ENCODE data around the gene BUD31. TPM values are rescaled to one million over a fixed set of nuclear protein-coding genes. Genes with fewer than 3 reads are reported as not detected.

BUD31 gene
- total RNA-seq, 1 experiment from 2014 or later = 199 TPM

DNA sequence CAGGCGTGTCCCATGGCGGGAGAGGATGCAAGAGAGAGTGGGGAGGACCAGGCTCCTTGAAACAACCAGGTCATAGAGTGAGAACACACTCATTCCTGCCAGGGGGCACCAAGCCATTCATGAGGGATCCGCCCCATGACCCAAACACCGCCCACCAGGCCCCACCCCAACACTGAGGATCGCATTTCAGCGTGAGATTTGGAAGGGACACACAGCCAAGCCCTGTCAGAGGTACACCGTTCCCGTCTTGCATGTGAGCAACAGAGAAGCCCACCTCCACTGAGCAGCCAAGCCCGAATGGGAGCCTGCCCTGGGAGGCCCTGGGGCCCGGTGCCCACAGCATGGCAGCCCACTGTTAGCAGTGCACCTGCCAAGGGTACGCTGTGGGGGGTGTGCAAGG, 42.1 kb upstream of the BUD31 start:
- DNase-seq = no peak
- ChIA-PET POLR2A (no interaction called here), CTCF (no interaction called here)
- peaks cover 20% of the 10 kb centered on the region for H3K4me1 ChIP-seq
- TF ChIP-seq, protein P1, sequence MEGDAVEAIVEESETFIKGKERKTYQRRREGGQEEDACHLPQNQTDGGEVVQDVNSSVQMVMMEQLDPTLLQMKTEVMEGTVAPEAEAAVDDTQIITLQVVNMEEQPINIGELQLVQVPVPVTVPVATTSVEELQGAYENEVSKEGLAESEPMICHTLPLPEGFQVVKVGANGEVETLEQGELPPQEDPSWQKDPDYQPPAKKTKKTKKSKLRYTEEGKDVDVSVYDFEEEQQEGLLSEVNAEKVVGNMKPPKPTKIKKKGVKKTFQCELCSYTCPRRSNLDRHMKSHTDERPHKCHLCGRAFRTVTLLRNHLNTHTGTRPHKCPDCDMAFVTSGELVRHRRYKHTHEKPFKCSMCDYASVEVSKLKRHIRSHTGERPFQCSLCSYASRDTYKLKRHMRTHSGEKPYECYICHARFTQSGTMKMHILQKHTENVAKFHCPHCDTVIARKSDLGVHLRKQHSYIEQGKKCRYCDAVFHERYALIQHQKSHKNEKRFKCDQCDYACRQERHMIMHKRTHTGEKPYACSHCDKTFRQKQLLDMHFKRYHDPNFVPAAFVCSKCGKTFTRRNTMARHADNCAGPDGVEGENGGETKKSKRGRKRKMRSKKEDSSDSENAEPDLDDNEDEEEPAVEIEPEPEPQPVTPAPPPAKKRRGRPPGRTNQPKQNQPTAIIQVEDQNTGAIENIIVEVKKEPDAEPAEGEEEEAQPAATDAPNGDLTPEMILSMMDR (IDR thresholded peaks at IDR 0.05; ENCODE audit: insufficient read depth in 1 of 2, low read depth in 1 of 2, low read length in 1 of 2, severe bottlenecking in 1 of 2, unreplicated experiment in 1 of 2) = no peak
- no peaks in the 10 kb centered on the region for H3K9me3 ChIP-seq
- intact Hi-C loops (cut with micrococcal nuclease; ENCODE audit: unreplicated experiment) = no loop called here
- no peaks in the 10 kb centered on the region for H3K27me3 ChIP-seq (replicated peaks; ENCODE audit: control insufficient read depth, insufficient read depth, low read length)
- H3K4me3 ChIP-seq (ENCODE audit: low read depth, low read length) = no peak overlapping the region
- H3K9me3 Mint-ChIP-seq (ENCODE audit: unreplicated experiment) = no peaks in the 10 kb centered on the region
- H3K4me1 Mint-ChIP-seq (ENCODE audit: low read depth, unreplicated experiment) = peaks cover 7% of the 10 kb centered on the region
- H3K27me3 Mint-ChIP-seq (ENCODE audit: insufficient read depth, unreplicated experiment) = no peaks in the 10 kb centered on the region
- no peak overlapping the region for H3K27ac Mint-ChIP-seq (ENCODE audit: unreplicated experiment)
- peaks cover 3% of the 10 kb centered on the region; the same call in 1 of the 2 replicates for H3K36me3 ChIP-seq (ENCODE audit: control insufficient read depth, insufficient read depth, low read length)
- H3K36me3 Mint-ChIP-seq (ENCODE audit: insufficient read depth, unreplicated experiment) = peaks cover 70% of the 10 kb centered on the region
- no TSS peak for BruUV-seq (replicated peaks)
- H3K4me3 Mint-ChIP-seq (ENCODE audit: unreplicated experiment) = no peak overlapping the region

DNA sequence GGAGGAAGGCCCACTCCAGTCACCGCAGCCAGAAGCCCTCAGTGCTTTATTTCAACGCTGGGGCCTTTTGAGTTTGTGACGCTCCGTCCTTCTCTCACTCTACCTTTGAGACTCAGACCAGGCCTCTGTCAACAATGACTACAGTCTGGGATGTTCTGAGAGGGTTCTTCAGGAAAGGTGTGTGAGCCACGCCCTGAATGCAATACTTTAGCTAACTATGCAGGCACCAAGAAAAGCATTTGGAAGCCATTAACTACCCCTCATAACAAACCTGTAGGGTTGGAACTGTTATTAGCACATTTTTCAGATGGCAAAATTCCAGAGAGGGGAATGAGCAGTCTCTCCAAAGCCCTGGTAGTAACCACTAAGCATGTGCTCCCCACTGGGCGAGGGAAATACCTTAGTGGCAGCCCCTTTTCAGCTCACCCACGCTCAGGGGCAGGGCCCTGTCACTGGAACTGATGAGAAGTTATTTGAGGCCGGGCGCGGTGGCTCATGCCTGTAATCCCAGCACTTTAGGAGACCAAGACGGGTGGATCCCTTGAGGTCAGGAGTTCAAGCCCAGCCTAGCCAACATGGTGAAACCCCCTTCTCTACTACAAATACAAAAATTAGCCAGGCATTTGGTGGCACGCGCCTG, 39.9 kb upstream of the BUD31 start:
- H3K27me3 Mint-ChIP-seq (ENCODE audit: insufficient read depth, unreplicated experiment) = no peaks in the 10 kb centered on the region
- peak overlapping the region; percentile 85 for H3K27ac Mint-ChIP-seq (ENCODE audit: unreplicated experiment)
- H3K9me3 Mint-ChIP-seq (ENCODE audit: unreplicated experiment) = no peaks in the 10 kb centered on the region
- TF ChIP-seq, protein P1 (IDR thresholded peaks at IDR 0.05; ENCODE audit: insufficient read depth in 1 of 2, low read depth in 1 of 2, low read length in 1 of 2, severe bottlenecking in 1 of 2, unreplicated experiment in 1 of 2) = no peak
- DNase-seq = no peak
- Histone ChIP-seq H3K36me3 (ENCODE audit: control insufficient read depth, insufficient read depth, low read length) (peaks cover 3% of the 10 kb centered on the region; the same call in 1 of the 2 replicates), H3K4me1 (peaks cover 39% of the 10 kb centered on the region), H3K27me3 (replicated peaks; ENCODE audit: control insufficient read depth, insufficient read depth, low read length) (no peaks in the 10 kb centered on the region), H3K9me3 (no peaks in the 10 kb centered on the region), H3K4me3 (ENCODE audit: low read depth, low read length) (no peak overlapping the region)
- H3K4me1 Mint-ChIP-seq (ENCODE audit: low read depth, unreplicated experiment) = peaks cover 22% of the 10 kb centered on the region
- no peak overlapping the region for H3K4me3 Mint-ChIP-seq (ENCODE audit: unreplicated experiment)
- ChIA-PET CTCF (no interaction called here), POLR2A (interaction anchor here (0.6 kb wide), 1 partner anchor 77 kb away, joined by 4 read pairs; no protein-coding TSS in a partner anchor)
- peaks cover 64% of the 10 kb centered on the region for H3K36me3 Mint-ChIP-seq (ENCODE audit: insufficient read depth, unreplicated experiment)
- no TSS peak for BruUV-seq (replicated peaks)
- intact Hi-C loops (cut with micrococcal nuclease; ENCODE audit: unreplicated experiment) = no loop called here

DNA sequence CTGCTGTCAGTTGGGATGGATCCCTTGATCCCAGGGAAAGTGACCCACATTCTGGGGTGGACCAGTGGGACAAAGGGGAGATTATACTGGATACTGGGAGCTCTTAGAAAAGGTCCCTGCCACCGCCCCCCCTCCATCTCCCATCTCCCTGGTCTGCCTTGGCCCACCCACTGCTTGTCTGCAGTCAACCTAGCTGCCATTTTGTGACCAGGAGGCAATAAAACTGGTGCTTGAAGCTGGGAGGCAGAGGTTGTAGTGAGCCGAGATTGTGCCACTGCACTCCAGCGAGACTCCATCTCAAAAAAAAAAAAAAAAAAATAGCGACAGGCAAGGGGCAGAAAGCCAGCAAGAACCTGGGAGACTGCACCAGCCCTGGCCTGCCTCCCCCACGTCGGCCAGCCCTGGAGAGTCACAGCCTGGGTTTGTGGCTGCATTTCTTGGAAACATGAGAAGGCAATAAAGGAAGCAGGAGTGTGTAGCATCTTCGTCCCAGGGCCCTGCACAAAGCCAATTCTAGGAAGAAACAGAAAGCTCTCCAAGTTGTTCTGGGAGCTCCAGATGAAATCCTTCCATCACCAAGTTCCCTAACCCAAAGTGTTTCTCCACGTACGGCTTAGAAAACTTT, 38.9 kb upstream of the BUD31 start:
- Histone ChIP-seq H3K27me3 (replicated peaks; ENCODE audit: control insufficient read depth, insufficient read depth, low read length) (no peaks in the 10 kb centered on the region), H3K9me3 (no peaks in the 10 kb centered on the region), H3K4me3 (ENCODE audit: low read depth, low read length) (no peak overlapping the region), H3K36me3 (ENCODE audit: control insufficient read depth, insufficient read depth, low read length) (peaks cover 1% of the 10 kb centered on the region; the same call in 1 of the 2 replicates), H3K4me1 (peaks cover 40% of the 10 kb centered on the region)
- BruUV-seq (replicated peaks) = no TSS peak
- ChIA-PET POLR2A (no interaction called here), CTCF (no interaction called here)
- DNase-seq = no peak
- H3K36me3 Mint-ChIP-seq (ENCODE audit: insufficient read depth, unreplicated experiment) = peaks cover 54% of the 10 kb centered on the region
- no peaks in the 10 kb centered on the region for H3K27me3 Mint-ChIP-seq (ENCODE audit: insufficient read depth, unreplicated experiment)
- TF ChIP-seq, protein P1 (IDR thresholded peaks at IDR 0.05; ENCODE audit: insufficient read depth in 1 of 2, low read depth in 1 of 2, low read length in 1 of 2, severe bottlenecking in 1 of 2, unreplicated experiment in 1 of 2) = no peak
- H3K9me3 Mint-ChIP-seq (ENCODE audit: unreplicated experiment) = no peaks in the 10 kb centered on the region
- peak overlapping the region; percentile 85 for H3K27ac Mint-ChIP-seq (ENCODE audit: unreplicated experiment)
- peaks cover 22% of the 10 kb centered on the region for H3K4me1 Mint-ChIP-seq (ENCODE audit: low read depth, unreplicated experiment)
- no peak overlapping the region for H3K4me3 Mint-ChIP-seq (ENCODE audit: unreplicated experiment)
- intact Hi-C loops (cut with micrococcal nuclease; ENCODE audit: unreplicated experiment) = no loop called here
